Mononuclear cell (primary cell): ENCODE measurements around the gene ADGRG4. TPM values are rescaled to one million over a fixed set of nuclear protein-coding genes. Genes with fewer than 3 reads are reported as not detected.

Experiments
- H3K27me3 ChIP-seq: 2 replicates; pipeline ENCODE4 v1.6.0; 2011; ENCODE audit warnings: low read length, control low read depth; ENCODE audit not compliant: insufficient read depth
- H3K4me1 ChIP-seq: 2 replicates; pipeline ENCODE4 v1.5.1; 2011; ENCODE audit warnings: mild to moderate bottlenecking, low read length, control low read depth; ENCODE audit not compliant: insufficient read depth
- H3K4me3 ChIP-seq: 2 replicates; pipeline ENCODE4 v1.5.1; 2011; ENCODE audit warnings: mild to moderate bottlenecking, low read length, moderate library complexity
- H3K9me3 ChIP-seq: 2 replicates; pipeline ENCODE4 v1.5.1; 2011; ENCODE audit warnings: low read depth, mild to moderate bottlenecking, control low read depth, low read length
- total RNA-seq: library from RNA; depleted of rRNA; stranded (reverse); fragments of >200 nt; gene quantifications from one replicate; pipeline ENCODE4 v1.2.3, GENCODE V29; 2012

ADGRG4 gene
- total RNA-seq, 1 donor = not detected

DNA sequence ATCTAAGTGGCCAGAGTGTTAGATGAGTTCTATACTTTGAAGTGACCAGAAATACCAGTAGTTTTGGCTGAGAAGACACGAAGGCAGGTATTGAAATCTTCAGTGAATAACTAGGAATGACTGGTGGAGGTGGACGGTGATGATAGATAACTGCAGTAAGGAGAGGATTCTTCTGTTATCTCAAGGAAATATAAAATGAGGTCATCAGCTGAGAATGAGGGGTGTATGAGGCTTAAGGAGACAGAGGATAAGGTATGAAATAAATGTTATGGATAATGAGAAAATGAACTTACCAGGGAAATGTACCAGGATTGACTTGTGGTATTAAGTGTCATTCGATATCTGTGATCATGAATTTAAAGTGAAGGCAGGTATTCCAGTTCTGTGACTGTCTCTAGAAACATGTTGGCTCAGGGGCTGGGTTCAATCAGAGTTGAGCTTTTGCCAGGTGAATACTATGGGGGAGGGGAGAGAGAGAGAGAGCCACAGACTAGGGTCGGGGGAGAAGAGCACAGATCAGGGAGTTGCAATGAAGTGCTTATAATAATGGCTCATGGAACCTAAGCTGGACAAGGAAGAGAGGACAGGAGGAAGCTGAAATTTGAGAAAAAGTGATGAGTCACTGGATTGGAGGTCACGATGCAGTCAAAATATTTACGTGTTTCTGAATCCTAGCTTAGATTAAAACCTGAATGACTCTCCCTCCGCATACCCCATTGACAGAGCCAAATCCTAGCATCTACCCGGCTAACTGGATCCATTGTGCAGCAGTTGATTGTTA is 149.5 kb downstream of the ADGRG4 start:
- no peaks in the 10 kb centered on the region for H3K27me3 ChIP-seq
- H3K9me3 ChIP-seq = no peaks in the 10 kb centered on the region
- H3K4me1 ChIP-seq = no peaks in the 10 kb centered on the region
- H3K4me3 ChIP-seq = no peak overlapping the region

DNA sequence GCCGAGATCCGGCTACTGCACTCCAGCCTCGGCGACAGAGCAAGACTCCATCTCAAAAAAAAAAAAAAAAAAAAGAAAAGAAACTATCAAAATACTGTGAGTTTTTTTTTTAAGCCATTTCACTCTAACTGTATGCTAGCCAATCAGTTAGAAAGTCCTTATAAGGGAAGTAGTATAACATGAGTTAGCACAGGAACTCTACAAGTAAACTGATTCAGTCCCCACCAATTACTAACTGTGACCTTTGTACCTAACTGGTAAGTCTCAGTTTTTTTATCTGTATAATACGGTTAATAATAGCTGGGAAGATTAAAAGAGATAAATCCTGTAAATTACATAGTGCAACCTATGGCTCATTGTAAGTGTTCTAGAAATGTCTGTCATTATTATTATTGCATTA is 151.9 kb downstream of the ADGRG4 start:
- Histone ChIP-seq H3K27me3 (no peaks in the 10 kb centered on the region), H3K9me3 (no peaks in the 10 kb centered on the region), H3K4me1 (no peaks in the 10 kb centered on the region), H3K4me3 (no peak overlapping the region)

DNA sequence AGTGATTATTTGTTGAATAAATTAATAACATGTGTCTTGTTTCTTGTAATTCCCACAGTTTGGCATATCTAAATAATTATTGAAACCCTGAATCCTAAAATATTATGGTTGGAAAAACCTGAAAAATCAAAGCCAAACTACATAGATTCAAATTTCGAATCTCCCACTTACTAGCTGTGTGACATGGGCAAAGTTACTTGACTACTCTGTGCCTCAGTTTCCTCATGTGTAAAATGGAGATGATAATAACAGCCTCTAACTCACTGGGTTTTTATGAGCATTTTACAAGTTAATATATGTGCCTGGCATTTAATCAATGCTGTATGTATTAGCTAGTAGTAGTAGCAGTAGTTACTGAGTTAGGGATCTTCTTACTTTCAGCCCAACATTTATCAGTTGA is 152.4 kb downstream of the ADGRG4 start:
- no peak overlapping the region for H3K4me3 ChIP-seq
- H3K9me3 ChIP-seq = no peaks in the 10 kb centered on the region
- no peaks in the 10 kb centered on the region for H3K27me3 ChIP-seq
- no peaks in the 10 kb centered on the region for H3K4me1 ChIP-seq

DNA sequence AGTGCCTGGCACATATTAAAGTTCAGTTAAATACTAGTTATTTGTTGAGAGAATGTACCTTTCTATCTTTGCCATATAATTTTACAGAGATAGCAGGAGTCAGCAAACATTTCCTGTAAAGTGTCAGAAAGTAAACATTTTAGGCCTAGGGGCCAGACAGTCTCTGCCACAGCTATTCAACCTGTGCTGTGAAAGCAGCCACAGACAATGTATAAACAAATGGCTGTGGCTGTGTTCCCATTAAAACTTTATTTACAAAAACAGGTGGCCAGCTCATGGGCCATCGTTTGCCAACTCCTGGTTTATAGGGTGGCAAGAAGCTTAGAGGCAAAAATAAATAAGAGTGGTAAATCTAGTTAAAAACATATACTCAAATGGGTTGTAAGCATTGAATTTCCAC is 153.0 kb downstream of the ADGRG4 start:
- no peak overlapping the region for H3K4me3 ChIP-seq
- H3K27me3 ChIP-seq = no peaks in the 10 kb centered on the region
- no peaks in the 10 kb centered on the region for H3K4me1 ChIP-seq
- no peaks in the 10 kb centered on the region for H3K9me3 ChIP-seq

DNA sequence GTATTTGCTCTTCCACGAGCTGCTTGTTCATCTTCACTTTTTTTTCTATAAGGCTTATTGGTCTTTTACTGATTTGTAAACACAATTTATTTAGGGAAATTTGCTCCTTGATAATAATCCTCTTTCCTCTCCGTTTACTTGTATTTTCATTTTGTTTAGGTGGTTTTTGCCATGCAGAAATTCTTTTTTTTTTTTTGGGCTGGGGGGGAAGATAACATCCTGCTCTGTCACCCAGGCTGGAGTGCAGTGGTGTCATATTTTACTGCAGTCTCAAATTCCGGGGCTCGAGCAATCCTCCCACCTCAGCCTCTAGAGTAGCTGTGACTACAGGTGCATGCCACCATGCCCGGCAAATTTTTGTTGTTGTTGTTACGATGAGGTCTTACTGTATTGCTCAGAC is 155.4 kb downstream of the ADGRG4 start:
- Histone ChIP-seq H3K4me1 (no peaks in the 10 kb centered on the region), H3K27me3 (no peaks in the 10 kb centered on the region), H3K9me3 (no peaks in the 10 kb centered on the region), H3K4me3 (no peak overlapping the region)

DNA sequence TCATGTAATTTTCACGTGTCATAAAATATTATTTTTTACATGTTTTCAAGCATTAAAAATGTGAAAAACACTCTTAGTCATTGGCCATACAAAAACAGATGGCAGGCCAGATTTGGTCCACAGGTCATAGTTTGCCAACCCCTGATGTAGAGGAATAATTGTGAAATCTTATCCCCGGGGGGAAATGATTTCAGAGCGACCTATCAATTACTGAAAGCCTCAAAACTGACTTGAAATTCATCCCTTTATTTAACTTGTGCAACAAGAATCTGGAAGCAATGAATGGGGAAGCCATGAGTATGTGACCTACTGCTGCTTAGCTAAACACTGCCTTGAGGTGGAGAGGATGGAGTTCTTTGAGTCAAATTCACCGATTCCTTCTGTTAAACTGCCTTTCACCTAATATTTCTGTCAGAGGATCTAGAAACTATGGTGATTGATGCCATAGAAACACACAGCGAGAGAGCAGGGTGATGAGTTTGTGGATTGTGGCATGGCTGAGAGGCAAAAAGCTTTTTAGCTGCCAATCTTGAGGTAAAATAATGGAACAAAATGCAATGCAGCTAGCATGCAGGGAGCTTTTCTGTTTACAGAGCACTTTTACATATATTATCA is 156.6 kb downstream of the ADGRG4 start:
- Histone ChIP-seq H3K4me1 (no peaks in the 10 kb centered on the region), H3K9me3 (no peaks in the 10 kb centered on the region), H3K27me3 (no peaks in the 10 kb centered on the region), H3K4me3 (no peak overlapping the region)

DNA sequence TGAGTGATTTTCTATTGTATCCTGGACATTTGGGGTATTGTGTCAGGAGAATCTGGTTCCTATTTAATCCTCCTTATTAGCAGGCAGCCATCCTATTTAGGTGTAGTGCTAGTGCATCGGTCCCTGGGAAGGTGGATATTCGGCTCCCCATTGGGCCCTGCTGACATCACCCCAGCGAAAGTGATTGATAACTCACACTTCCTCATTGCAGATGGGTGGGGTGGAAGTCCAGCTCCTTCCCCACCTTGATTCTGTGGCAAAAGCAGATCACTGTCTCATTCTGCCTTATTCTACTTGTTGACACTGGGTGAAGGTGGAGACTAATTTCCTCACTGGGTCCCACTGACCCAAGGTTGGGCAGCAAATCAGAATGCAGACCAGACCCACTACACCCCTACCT is 163.8 kb downstream of the ADGRG4 start:
- Histone ChIP-seq H3K4me3 (no peak overlapping the region), H3K27me3 (no peaks in the 10 kb centered on the region), H3K9me3 (no peaks in the 10 kb centered on the region), H3K4me1 (no peaks in the 10 kb centered on the region)

Other genes with a start within 250 kb of the ADGRG4 start
- gene FHL1, start 153.4 kb upstream of the ADGRG4 start, total RNA-seq = 18.8 TPM
- 3.3 TPM for gene MAP7D3, start 49.6 kb upstream of the ADGRG4 start, total RNA-seq
- not detected for gene BRS3, start 187.0 kb downstream of the ADGRG4 start, total RNA-seq
- 21.1 TPM for gene HTATSF1, start 196.6 kb downstream of the ADGRG4 start, total RNA-seq
- gene VGLL1, start 231.3 kb downstream of the ADGRG4 start, total RNA-seq = not detected